H1 (cell line): ENCODE results near the gene HEATR5A.

Experiments used
- ATF2 ChIP-seq: IDR thresholded peaks from 2 replicates; pipeline ENCODE4 v1.6.1; 2012; ENCODE audit warnings: low read length, inconsistent platforms
- EGR1 ChIP-seq: IDR thresholded peaks from 2 replicates; pipeline ENCODE4 v1.6.1; 2011; ENCODE audit warnings: low read depth, low read length, borderline replicate concordance
- EP300 ChIP-seq, 2 experiments: IDR thresholded peaks; 1 replicate in 1 of 2; 2 replicates in 1 of 2; pipeline ENCODE4 v1.6.1; 2011 to 2012; ENCODE audit warnings: low read depth in 2 of 2, low read length in 2 of 2, mild to moderate bottlenecking in 2 of 2, borderline replicate concordance in 1 of 2, inconsistent platforms in 1 of 2, moderate library complexity in 1 of 2
- EZH2 ChIP-seq: fragments of 200-600 bp; sonication (generic); IDR thresholded peaks from 2 replicates; pipeline ENCODE4 v1.7.1; 2012; ENCODE audit warnings: low read depth, mild to moderate bottlenecking, moderate library complexity, low read length, inconsistent platforms; ENCODE audit not compliant: severe bottlenecking
- JUN ChIP-seq: IDR thresholded peaks from 2 replicates; pipeline ENCODE4 v1.6.1; 2011; ENCODE audit warnings: low read depth, mild to moderate bottlenecking, improper control_type of control experiment, low read length

DNA sequence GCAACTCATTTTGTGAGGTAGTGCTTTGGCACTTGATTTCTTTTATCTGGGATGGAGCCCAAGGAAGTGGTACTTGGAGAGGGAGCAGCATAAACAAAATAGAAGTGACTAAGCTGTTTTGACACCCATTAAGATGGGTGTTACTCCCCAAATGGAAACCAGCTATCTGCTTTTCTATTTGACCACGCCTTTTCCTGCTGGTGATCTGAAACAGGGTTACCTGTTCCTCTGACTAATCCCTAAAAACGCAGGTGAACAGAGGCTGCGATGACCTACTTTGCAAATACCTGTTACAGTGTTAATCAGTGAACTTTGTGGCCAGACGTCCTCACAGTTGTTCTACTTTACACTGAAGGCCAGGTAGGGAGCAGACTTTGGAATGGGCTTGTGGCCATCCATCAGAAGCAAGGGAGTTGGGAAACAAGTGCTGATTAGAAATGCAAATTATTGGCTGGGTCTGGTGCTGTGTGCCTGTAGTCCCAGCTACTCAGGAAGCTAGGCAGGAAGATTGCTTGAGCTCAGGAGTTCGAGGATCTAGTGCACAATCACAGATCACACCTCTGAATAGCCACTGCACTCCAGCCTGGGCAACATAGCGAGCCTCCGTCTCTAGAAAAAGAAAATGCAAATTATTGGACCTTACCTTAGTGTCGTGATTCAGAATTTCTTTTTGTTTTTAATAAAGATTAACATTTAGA is 154.5 kb downstream of the HEATR5A start:
- TF ChIP-seq JUN (no peak), EZH2 (no peak), EP300 (IDR thresholded peaks at IDR 0.05; ENCODE audit: borderline replicate concordance in 1 of 2, low read depth in 2 of 2, low read length in 2 of 2) (no peak), ATF2 (no peak), EGR1 (no peak)
